ENCODE results near the gene RAI1. TPM values are rescaled to one million over a fixed set of nuclear protein-coding genes. Genes with fewer than 3 reads are reported as not detected.

RAI1 gene
- total and polyA plus RNA-seq, 10 donors = 5.4 to 61.9 (median 35.2) TPM

GRCh38 chr17:17856386-17856785 lies 175.1 kb downstream of the RAI1 start:
- no peak overlapping the region for H3K4me3 ChIP-seq
- H3K27me3 ChIP-seq (replicated peaks in 1 of 7) = no peaks in the 10 kb centered on the region
- TF ChIP-seq POLR2AphosphoS5 (IDR thresholded peaks at IDR 0.05) = peak in 1 of 3 donors; percentile 10
- no peak for TF ChIP-seq POLR2A (IDR thresholded peaks at IDR 0.05)
- H3K36me3 ChIP-seq = peaks cover 0 to 11% (median 0%) of the 10 kb centered on the region in 6 donors
- H3K9me3 ChIP-seq = no peaks in the 10 kb centered on the region
- 94 to 100% (median 99%) methylated on average over 2 of the region's 2 CpGs; no CpG with 5 or more reads in 1 of the 5 donors for WGBS, 5 donors
- no peak overlapping the region for H3K27ac ChIP-seq
- peaks cover 0 to 28% (median 9%) of the 10 kb centered on the region in 6 donors for H3K4me1 ChIP-seq
- no peak for DNase-seq
- intact Hi-C loops (cut with DNase I; ENCODE audit: low total_unique reads) = no loop called here

DNA sequence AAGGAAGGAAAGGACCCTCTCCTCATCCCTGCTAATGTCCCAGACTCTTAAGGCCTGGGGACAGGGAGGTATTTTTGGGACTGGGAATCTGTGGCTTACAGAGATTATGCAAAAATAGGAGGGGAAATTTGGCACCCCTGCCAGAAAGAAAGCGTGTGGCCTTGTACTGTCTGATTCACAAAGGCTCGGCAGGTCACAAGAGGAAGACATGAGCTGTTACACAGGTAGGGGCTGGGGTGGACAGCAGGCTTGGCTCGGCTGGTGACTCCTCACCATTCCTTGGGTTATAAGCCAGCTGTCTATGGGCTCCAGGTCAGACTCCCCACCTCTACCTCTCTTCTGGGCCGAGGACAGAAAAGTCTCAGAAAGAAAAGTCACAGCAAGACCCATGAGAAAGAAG lies 176.2 kb downstream of the RAI1 start:
- H3K9me3 ChIP-seq = no peaks in the 10 kb centered on the region
- H3K4me1 ChIP-seq = peaks cover 0 to 23% (median 7%) of the 10 kb centered on the region in 6 donors
- H3K36me3 ChIP-seq = peaks cover 0 to 22% (median 0%) of the 10 kb centered on the region in 6 donors
- no peak for TF ChIP-seq POLR2AphosphoS5 (IDR thresholded peaks at IDR 0.05)
- TF ChIP-seq POLR2A (IDR thresholded peaks at IDR 0.05) = no peak
- no peak for TF ChIP-seq CTCF (IDR thresholded peaks at IDR 0.05 in 8 of 11, conservative IDR thresholded peaks at IDR 0.05 in 3 of 11)
- no peaks in the 10 kb centered on the region for H3K27me3 ChIP-seq (replicated peaks in 1 of 7)
- intact Hi-C loops (cut with DNase I; ENCODE audit: low total_unique reads) = no loop called here
- H3K4me3 ChIP-seq = no peak overlapping the region
- 82 to 97% (median 90%) methylated on average over 4 of the region's 4 CpGs for WGBS, 5 donors
- no peak overlapping the region for H3K27ac ChIP-seq
- no peak for DNase-seq

DNA sequence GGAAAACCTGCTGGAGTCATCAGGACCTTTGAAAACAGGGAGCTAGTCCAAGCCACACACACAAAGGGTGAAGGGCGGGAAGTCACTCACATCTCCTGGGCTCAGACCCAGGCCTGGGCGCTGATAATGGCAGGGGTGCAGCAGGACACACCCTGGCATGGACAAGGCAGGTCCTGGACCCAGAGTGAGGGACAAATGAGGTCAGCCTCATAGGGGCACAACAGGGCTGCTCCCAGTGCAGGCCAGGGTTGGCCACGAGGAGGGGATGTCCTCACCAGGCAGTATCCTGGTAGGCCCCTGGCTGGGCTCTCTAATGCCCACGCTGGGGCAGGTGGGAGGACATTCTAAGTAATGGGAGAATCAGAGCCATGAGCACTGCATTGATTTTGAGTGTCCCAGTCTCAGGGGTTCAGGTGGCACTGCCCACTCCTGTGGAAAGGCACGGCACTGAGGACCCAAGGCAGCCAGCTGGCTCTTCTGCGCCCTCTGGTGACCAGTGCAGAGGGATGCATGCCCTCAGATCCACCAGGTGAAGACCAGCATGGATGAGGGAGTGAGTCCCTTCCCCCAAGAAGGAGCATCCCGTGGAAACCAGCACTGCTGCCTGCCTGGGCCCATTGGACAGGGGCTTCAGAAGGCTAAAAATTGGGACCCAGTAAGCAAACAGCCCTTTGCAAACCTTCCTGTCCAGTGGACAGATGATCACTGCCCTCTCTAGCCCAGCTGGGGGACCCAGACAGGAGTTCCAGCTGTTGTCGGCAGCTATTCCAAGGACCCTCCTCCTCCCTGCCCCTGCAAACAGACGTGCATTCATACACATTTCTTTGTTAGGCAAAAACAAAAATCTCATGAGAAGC lies 178.9 kb downstream of the RAI1 start:
- DNase-seq = peak; percentile 92
- intact Hi-C loops (cut with DNase I; ENCODE audit: low total_unique reads) = loop anchor here (2.0 kb wide), 2 partner anchors 47 to 179 kb away; partner anchors contain the start of gene RAI1
- no peaks in the 10 kb centered on the region for H3K27me3 ChIP-seq (replicated peaks in 1 of 7)
- TF ChIP-seq CTCF (IDR thresholded peaks at IDR 0.05 in 8 of 11, conservative IDR thresholded peaks at IDR 0.05 in 3 of 11) = peak; percentile 93 to 98 (median 97)
- no peak for TF ChIP-seq POLR2A (IDR thresholded peaks at IDR 0.05)
- peak; percentile 58 to 70 (median 69) for TF ChIP-seq POLR2AphosphoS5 (IDR thresholded peaks at IDR 0.05)
- H3K4me1 ChIP-seq = peaks cover 0 to 26% (median 7%) of the 10 kb centered on the region in 6 donors
- H3K9me3 ChIP-seq = no peaks in the 10 kb centered on the region
- H3K27ac ChIP-seq = no peak overlapping the region
- H3K4me3 ChIP-seq = no peak overlapping the region
- WGBS, 5 donors = 42 to 58% (median 49%) methylated on average over 4 to 9 of the region's 9 CpGs
- H3K36me3 ChIP-seq = peaks cover 0 to 32% (median 0%) of the 10 kb centered on the region in 6 donors

DNA sequence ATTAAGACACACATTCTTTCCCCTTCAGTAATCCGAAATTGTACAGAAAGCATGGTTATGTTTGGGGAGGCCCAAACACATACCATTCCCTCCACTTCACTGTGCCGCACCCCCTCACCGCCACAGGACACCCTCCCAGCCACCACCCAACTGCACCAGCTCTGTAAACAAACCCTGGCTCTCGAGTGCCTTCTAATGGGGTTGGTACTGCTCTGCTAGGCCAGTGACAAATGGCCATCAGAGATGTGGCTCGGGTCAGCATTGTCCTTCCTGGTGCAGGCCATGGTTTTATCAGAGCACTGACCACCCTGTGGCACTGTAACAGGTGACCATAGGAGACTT lies 179.5 kb downstream of the RAI1 start:
- H3K9me3 ChIP-seq = no peaks in the 10 kb centered on the region
- H3K27me3 ChIP-seq (replicated peaks in 1 of 7) = no peaks in the 10 kb centered on the region
- H3K4me3 ChIP-seq = no peak overlapping the region
- H3K36me3 ChIP-seq = peaks cover 0 to 37% (median 0%) of the 10 kb centered on the region in 6 donors
- 86 to 87% (median 86%) methylated on average over 5 of the region's 5 CpGs for WGBS, 5 donors
- H3K27ac ChIP-seq = no peak overlapping the region
- no peak for DNase-seq
- intact Hi-C loops (cut with DNase I; ENCODE audit: low total_unique reads) = loop anchor here (2.0 kb wide), 2 partner anchors 48 to 180 kb away; partner anchors contain the start of gene RAI1
- peaks cover 0 to 26% (median 7%) of the 10 kb centered on the region in 6 donors for H3K4me1 ChIP-seq
- TF ChIP-seq POLR2AphosphoS5 (IDR thresholded peaks at IDR 0.05) = no peak
- TF ChIP-seq CTCF (IDR thresholded peaks at IDR 0.05 in 8 of 11, conservative IDR thresholded peaks at IDR 0.05 in 3 of 11) = no peak
- TF ChIP-seq POLR2A (IDR thresholded peaks at IDR 0.05) = no peak

Small RNA genes lying within 50 kb of the gene (microRNA-seq; reads per million reads assigned to microRNA genes)
- gene MIR33B (16.7 to 24.9 (median 18.2) reads per million in 3 donors), gene MIR6777 (0 to 1.1 (median 0.36) reads per million in 3 donors)

Small RNA genes lying within 50 kb of the gene (small RNA-seq; reads per million reads assigned to genes)
- gene MIR33B (0.07 to 0.21 (median 0.12) reads per million in 4 donors), gene MIR6777 (0 to 0.41 (median 0.21) reads per million in 4 donors), gene RF02177 (0 reads per million in 4 donors), gene RF02178 (0 reads per million in 4 donors)

Other genes with a start within 250 kb of the RAI1 start
- 10 to 100 TPM; 13.8 to 19.2 (median 16.6) TPM for gene MED9, start 204.5 kb upstream of the RAI1 start, total RNA-seq
- gene MED9, start 204.5 kb upstream of the RAI1 start, polyA plus RNA-seq = 10 to 100 TPM in 2 of 3 donors, 1 to 10 TPM in 1; 8.5 to 13.7 (median 10.3) TPM
- 10 to 100 TPM in 5 of 7 donors, 1 to 10 TPM in 2; 6.6 to 52.3 (median 13.1) TPM for gene RASD1, start 185.1 kb upstream of the RAI1 start, total RNA-seq
- gene RASD1, start 185.1 kb upstream of the RAI1 start, polyA plus RNA-seq = 1 to 10 TPM; 2.9 to 7.9 (median 3.3) TPM
- gene PEMT, start 89.8 kb upstream of the RAI1 start, total RNA-seq = 10 to 100 TPM in 5 of 7 donors, 1 to 10 TPM in 2; 8.9 to 16.4 (median 14.3) TPM
- gene PEMT, start 89.8 kb upstream of the RAI1 start, polyA plus RNA-seq = 10 to 100 TPM; 11.6 to 21.3 (median 18.9) TPM
- 10 to 100 TPM; 35.4 to 74.8 (median 56.7) TPM for gene SREBF1, start 155.5 kb downstream of the RAI1 start, total RNA-seq
- 10 to 100 TPM; 25.0 to 38.2 (median 33.7) TPM for gene SREBF1, start 155.5 kb downstream of the RAI1 start, polyA plus RNA-seq

All from spleen (tissue), 11 donors.